Measurements from ENCODE around the gene PLXNA1. TPM values are rescaled to one million over a fixed set of nuclear protein-coding genes. Genes with fewer than 3 reads are reported as not detected.

PLXNA1 gene
- total RNA-seq, 1 experiment from 2014 or later = 12.1 TPM

DNA sequence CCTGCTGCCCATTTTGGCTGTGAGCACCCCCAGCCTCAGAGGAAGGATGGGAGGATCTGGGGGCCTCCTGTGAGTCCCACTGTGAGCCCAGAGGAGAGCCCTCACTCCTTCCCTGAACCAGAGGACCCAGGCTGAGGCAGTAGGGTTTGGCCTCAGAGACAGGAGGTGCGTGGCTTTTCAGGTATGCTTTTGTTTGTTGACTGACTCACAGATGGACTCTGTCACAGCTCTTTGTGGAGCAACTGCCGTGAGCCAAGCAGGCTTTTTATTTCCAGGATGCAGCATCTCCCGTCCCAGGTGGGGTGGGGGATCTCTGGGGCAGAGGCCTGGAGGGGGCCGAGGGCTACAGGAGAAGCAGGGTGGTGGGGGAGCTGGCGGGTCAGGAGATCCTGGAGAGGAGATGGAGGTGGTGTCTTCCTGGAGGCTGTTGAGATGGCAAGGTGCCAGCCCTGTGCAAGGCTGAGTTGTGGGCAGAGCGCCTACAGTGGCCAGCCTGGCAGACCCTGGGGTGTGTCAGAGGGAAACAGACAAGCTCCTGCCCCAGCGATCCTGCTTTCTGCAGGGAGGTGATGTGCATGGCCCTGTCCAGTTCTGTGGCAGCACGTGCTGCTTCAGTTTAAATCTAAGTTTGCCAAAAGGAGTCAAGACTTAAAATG, 24.0 kb downstream of the PLXNA1 start:
- in situ Hi-C loops (cut with HindIII; ENCODE audit: low pct_unique_long_range_greater_than_20kb, low sequenced_read_pairs) = no loop called here
- no peak for DNase-seq (ENCODE audit: low read depth)

DNA sequence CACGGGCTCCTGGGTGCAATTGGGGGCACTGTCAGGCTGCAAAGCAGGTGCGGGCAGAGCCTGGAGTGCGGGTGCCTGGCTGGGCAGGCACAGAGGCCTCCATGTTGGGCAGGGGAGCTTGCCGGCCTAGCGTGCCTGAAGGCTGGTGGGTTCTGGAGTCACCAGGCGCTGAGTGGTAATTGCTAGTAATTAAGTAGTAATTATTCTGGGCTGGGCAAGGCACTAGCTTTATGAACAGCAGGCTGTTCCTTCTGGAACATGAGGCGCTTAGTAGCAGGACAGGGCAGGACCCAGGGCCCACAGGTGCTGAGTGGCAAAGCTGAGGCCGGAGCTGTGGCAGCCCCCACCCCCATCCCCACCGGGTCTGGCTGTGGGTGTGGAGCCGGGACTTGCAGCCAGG, 25.3 kb downstream of the PLXNA1 start:
- no peak for DNase-seq (ENCODE audit: low read depth)
- in situ Hi-C loops (cut with HindIII; ENCODE audit: low pct_unique_long_range_greater_than_20kb, low sequenced_read_pairs) = no loop called here

DNA sequence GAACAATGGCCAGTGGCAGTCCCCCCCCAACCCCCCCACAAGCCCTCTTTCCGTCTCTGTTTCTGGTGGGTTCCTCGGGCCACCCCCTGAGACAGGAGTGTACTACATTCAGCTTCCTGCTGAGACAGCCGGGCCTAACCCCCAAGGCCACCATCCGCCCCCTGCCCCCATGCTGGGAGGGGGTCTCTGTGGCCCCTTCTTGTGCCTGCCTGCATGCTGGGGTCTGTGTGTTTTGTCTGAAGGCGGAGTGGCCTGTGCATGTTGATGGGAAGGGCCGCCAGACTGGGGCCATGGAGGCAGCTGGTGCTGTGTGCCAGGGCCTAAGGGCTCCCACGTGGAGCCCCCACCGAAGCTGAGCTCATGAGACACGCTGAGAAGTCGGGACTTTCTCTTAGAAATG, 26.6 kb downstream of the PLXNA1 start:
- in situ Hi-C loops (cut with HindIII; ENCODE audit: low pct_unique_long_range_greater_than_20kb, low sequenced_read_pairs) = no loop called here
- no peak for DNase-seq (ENCODE audit: low read depth)

DNA sequence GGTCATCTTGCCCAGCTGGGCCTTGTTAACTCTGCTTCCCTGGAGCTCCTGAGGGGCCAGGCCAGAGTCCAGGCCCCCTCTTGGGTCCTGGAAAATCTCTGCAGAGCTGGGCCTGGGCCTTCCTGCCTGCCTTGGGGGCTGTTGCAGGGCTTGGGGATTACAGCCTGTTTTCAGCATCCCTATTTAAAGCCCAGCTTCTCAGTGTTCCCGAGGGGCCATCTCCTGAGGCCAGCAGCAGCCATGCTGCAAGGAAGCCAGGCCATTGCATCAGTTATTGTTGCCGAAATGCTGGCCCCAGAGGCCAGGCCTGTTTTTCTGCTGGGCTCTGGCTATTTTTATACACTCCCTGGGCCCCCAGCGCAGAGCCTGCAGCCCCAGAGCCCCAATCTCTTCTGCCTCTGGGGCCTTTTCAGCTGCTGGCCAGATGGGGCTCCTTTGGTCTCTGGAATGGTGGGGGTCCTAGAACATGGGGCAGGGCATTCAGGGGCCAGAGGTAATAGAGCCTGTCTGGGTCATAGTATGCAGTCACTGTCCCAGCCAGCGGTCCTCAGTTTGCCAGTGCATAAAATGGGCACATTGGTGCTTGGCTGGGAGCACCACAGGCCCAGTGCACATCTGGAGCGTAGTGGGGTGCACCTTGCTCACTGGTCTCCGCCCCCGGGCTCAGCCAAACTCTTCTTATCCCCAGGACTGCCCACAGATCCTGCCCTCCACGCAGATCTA, 28.5 kb downstream of the PLXNA1 start:
- in situ Hi-C loops (cut with HindIII; ENCODE audit: low pct_unique_long_range_greater_than_20kb, low sequenced_read_pairs) = no loop called here
- no peak for DNase-seq (ENCODE audit: low read depth)

DNA sequence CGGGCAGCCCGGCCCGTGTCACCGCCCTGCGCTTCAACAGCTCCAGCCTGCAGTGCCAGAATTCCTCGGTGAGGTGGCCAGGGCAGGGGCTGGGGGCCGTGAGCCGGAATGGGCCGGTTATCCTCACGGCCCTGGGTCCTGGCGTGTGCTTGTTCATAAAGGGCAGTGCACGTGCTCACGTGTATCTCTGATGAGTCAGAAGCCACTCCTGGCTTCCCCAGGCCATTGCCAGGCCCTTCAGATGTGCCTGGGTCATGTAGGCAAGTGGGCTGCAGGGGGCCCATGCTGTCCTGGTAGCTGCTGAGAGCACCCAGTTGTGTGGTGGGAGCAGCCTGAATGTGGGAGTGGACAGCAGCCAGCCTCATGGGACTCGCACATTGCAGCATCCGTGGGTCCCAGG, 29.2 kb downstream of the PLXNA1 start:
- in situ Hi-C loops (cut with HindIII; ENCODE audit: low pct_unique_long_range_greater_than_20kb, low sequenced_read_pairs) = no loop called here
- no peak for DNase-seq (ENCODE audit: low read depth)

DNA sequence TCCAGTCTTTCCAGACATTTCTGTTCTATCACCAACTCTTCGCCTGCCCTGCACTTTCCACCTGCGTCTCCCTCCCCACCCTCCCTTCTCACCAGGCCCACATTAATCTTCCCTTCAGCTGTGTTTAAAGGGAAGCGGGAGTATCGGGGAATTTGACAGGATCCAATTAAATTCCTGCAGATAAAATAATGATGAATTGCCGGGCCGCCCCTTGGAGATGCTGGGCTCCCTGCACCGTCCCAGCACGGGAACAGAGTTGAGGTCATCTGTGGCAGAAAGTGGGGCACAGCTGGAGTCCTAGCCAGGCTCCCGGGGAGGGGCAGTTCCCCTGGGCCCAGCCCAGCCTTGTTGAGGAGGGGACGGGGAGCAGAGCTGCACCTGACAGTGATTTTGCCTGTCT, 30.3 kb downstream of the PLXNA1 start:
- in situ Hi-C loops (cut with HindIII; ENCODE audit: low pct_unique_long_range_greater_than_20kb, low sequenced_read_pairs) = no loop called here
- no peak for DNase-seq (ENCODE audit: low read depth)

DNA sequence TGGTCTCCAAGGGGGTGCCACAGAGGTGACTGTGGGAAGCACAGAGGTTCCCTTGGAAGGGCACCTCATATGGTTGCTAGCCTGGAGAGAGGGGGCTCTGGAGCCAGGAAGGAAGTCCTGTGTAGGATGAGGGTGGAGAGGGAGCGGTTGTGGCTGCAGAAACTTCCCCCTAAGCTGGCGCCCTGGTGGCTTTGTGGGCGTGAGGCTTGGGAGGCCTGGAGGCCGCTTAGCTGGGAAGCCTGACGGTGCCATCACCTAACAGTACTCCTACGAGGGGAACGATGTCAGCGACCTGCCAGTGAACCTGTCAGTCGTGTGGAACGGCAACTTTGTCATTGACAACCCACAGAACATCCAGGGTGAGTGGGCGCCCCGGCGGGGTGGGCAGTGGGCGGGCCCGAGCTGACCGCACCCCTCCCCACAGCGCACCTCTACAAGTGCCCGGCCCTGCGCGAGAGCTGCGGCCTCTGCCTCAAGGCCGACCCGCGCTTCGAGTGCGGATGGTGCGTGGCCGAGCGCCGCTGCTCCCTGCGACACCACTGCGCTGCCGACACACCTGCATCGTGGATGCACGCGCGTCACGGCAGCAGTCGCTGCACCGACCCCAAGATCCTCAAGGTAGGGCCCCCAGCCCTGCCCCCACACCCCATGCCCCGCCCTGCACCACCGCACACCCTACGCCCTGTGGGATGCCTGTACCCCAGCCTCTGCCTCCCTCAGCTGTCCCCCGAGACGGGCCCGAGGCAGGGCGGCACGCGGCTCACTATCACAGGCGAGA, 31.0 kb downstream of the PLXNA1 start:
- in situ Hi-C loops (cut with HindIII; ENCODE audit: low pct_unique_long_range_greater_than_20kb, low sequenced_read_pairs) = no loop called here

DNA sequence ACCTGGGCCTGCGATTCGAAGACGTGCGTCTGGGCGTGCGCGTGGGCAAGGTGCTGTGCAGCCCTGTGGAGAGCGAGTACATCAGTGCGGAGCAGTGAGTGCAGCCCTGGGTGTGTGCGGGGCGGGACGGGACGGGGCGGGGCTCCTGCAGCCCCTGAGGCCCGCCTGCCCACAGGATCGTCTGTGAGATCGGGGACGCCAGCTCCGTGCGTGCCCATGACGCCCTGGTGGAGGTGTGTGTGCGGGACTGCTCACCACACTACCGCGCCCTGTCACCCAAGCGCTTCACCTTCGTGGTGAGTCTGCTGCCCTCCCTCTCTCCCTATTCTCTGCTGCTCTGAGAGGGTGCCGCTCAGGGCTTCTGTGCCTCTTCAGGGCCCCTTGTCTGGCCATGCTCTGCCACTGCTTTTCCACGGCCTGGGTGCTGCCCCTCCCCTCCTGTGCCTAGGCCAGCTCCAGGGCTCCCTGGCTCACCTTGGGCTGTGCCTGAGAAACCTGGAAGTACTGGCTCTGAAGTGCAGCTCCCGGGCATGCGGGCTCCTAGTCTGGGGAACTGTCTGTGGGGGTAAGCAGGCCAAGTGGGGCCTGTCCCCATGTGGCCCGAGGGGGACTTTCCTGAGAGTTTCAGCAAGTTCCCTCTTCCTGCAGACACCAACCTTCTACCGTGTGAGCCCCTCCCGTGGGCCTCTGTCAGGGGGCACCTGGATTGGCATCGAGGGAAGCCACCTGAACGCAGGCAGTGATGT, 31.8 kb downstream of the PLXNA1 start:
- DNase-seq (ENCODE audit: low read depth) = no peak
- in situ Hi-C loops (cut with HindIII; ENCODE audit: low pct_unique_long_range_greater_than_20kb, low sequenced_read_pairs) = no loop called here

More for the DNA sequence above, 31.0 kb downstream of the PLXNA1 start:
- DNase-seq (ENCODE audit: low read depth) = no peak

DNA sequence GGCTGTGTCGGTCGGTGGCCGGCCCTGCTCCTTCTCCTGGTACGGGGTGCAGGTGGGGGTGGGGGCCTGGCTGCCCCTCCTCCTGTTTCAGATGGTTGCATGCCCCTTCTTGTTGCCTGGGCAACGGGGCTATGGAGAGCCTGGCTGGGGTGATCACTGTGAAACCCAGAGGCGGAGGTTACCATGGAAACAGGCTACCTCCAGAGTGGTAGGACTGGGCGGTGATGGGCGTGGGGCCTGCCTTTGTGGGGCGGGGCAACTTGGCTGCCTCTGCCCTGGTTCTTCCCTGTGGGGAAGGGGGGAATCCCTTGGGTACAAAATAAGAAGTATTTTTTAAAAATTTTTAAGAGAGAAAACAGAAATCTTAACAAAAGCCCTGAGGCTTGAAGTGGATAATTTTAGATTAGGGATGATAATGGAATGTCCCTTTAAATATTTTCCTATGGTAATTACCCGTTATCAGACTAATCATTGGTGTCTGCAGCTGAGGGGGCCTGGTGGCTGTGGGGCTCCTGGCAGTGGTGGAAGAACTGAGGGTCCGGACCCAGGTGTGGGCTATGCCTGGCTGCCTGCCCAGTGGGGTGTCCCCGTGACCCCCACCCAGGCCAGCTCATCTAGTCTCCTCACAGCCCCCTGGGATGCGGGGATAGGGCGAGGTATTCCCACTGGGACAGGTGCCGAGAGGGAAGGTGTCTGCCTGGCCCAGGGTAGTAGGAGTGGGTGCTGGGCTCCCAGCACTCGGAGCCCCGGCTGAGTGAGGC, 32.5 kb downstream of the PLXNA1 start:
- in situ Hi-C loops (cut with HindIII; ENCODE audit: low pct_unique_long_range_greater_than_20kb, low sequenced_read_pairs) = no loop called here
- no peak for DNase-seq (ENCODE audit: low read depth)

DNA sequence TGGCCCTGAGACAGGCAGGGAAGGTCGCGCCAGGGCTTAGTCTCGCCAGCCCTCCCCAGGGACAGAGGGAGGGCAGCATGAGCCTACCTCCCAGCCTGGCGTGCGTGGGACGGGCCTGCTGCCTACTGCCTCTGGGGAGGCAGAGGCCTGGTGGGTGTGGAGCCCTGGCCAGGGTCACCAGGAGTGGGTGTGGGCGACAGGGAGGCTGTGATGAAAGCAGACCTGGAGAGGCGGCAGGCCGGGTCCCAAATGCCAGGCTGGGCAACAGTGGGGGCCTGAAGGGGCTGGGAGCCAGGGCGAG, 33.1 kb downstream of the PLXNA1 start:
- no peak for DNase-seq (ENCODE audit: low read depth)
- in situ Hi-C loops (cut with HindIII; ENCODE audit: low pct_unique_long_range_greater_than_20kb, low sequenced_read_pairs) = no loop called here

DNA sequence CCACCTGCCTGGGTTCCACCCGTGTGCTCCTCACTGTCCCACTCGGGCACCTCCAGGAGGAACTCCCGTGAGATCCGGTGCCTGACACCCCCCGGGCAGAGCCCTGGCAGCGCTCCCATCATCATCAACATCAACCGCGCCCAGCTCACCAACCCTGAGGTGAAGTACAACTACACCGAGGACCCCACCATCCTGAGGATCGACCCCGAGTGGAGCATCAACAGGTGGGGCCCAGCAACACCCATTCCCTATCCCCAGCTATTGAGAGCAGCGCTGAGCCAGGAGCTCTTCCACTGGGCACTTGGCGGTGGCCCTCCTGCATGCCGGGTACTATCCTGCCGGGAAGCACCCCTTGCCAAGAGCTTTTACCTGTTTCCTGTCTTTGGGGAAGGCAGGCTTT, 33.5 kb downstream of the PLXNA1 start:
- no peak for DNase-seq (ENCODE audit: low read depth)
- in situ Hi-C loops (cut with HindIII; ENCODE audit: low pct_unique_long_range_greater_than_20kb, low sequenced_read_pairs) = no loop called here

DNA sequence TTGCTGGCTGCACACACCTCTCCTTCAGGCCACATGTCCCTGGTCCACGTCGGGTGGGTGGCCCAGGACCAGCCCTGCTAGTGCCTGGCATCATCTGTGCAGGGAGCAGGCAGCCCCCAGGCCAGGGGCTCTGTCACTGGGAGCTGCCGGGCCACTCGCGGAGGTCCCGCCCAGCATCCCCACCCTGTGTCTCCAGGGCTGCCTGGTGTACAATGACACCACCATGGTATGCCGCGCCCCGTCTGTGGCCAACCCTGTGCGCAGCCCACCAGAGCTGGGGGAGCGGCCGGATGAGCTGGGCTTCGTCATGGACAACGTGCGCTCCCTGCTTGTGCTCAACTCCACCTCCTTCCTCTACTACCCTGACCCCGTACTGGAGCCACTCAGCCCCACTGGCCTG, 34.3 kb downstream of the PLXNA1 start:
- in situ Hi-C loops (cut with HindIII; ENCODE audit: low pct_unique_long_range_greater_than_20kb, low sequenced_read_pairs) = no loop called here

DNA sequence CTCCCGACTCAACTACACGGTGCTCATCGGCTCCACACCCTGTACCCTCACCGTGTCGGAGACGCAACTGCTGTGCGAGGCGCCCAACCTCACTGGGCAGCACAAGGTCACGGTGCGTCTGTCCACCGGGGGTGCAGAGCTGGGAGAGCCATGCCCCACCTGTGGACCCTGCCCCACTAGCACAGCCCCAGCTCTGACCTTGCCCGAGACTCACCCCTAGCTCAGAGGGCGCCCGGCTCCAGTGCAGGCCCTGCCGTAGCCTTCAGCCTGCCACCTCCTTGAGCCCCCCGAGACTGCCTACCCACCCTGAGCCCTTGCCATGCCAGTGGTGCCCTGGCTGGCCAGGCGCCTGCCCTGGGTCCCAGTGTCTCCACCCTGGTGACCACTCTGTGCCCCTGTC, 34.9 kb downstream of the PLXNA1 start:
- in situ Hi-C loops (cut with HindIII; ENCODE audit: low pct_unique_long_range_greater_than_20kb, low sequenced_read_pairs) = no loop called here
- DNase-seq (ENCODE audit: low read depth) = no peak

More for the DNA sequence above, 34.3 kb downstream of the PLXNA1 start:
- no peak for DNase-seq (ENCODE audit: low read depth)

DNA sequence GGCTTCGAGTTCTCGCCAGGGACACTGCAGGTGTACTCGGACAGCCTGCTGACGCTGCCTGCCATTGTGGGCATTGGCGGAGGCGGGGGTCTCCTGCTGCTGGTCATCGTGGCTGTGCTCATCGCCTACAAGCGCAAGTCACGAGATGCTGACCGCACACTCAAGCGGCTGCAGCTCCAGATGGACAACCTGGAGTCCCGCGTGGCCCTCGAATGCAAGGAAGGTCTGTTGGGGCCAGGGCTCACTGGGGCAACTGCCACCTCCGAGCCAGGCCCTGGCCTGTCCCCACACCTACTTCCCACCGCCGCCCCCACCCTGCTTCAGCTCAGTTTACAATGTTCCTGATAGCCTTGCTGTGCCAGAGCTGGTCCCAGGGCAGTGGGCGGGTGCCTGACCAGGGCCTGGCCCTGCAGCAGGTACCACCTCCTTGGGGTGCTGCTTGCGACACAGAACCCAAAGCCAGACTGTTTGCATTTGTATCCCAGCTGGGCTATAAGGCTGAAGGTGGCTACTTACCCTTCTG, 35.5 kb downstream of the PLXNA1 start:
- DNase-seq (ENCODE audit: low read depth) = no peak
- in situ Hi-C loops (cut with HindIII; ENCODE audit: low pct_unique_long_range_greater_than_20kb, low sequenced_read_pairs) = no loop called here

DNA sequence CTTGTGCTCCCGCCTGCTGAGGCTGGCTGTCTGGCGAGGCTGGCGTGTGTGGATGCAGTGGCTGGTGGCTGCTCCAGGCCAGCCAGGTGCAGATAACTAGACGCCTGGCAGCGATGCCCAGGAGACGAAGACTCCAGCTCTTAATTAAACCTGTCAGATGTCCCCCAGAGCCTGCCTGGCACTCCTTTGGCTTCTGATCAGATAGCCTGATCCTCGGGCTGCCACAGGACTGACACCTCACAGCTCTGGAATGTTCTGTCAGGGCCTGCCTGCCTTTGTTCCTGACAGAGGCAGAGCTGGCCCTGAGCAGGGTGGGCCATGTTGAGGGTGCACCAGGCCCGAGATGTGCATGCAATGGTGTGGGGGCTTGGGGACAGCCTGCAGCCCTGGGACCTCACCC, 36.5 kb downstream of the PLXNA1 start:
- in situ Hi-C loops (cut with HindIII; ENCODE audit: low pct_unique_long_range_greater_than_20kb, low sequenced_read_pairs) = no loop called here
- DNase-seq (ENCODE audit: low read depth) = no peak

DNA sequence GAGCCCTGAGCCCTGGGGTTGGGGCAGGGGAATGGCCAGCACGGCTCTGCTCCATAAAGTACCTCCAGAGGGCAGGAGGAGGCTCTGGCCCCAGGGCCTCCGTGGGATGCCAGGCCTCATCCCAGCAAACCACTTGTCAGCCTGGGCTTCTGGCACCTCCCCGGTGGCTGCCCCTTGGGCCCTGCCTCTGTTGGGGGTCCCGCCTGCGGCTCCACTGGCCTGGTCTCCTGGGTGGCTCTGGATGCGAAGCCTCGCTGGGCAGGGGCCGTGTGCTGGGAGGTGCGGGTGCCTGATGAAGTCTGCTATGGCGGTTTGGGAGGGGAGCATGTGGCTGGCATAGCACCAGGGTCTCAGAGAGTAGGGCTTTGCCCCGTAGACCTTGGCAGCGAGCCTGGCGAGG, 37.6 kb downstream of the PLXNA1 start:
- in situ Hi-C loops (cut with HindIII; ENCODE audit: low pct_unique_long_range_greater_than_20kb, low sequenced_read_pairs) = no loop called here
- no peak for DNase-seq (ENCODE audit: low read depth)

DNA sequence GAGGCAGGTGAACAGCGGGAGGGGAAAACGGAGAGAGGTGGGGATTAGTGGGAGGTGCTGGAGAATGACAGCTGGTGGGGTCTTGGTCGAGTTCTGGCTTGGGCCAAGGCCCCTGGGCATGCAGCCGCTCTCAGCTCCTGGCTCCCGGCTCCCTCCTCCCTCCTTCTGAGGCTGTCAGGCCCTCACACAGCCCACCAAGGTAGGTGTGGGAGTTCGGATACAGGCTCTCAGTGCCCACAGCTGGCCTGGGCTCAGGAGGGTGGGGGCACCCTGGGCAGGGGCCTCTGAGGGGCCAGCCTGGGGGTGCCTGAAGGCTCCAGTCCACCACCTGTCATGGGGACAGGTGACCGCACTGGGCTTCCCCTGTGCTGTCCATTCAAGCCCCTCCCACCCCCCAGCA, 39.9 kb downstream of the PLXNA1 start:
- in situ Hi-C loops (cut with HindIII; ENCODE audit: low pct_unique_long_range_greater_than_20kb, low sequenced_read_pairs) = no loop called here
- no peak for DNase-seq (ENCODE audit: low read depth)

DNA sequence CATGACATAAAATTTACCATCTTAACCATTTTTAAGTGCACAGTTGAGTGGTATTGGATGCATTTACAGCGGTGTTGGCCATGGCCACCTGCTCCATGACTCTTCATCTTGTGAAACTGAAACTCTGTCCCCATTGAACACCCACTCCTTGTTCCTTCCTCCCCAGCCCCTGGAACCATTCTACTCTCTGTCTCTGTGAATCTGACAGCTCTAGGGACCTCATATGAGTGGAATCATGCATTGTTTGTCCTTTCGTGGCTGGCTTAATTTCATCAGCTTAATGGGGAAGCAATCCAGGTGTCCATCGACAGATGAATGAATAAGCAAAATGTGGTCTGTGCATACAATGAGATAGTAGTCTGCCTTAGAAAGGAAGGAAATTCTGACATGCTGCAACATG, 42.5 kb downstream of the PLXNA1 start:
- in situ Hi-C loops (cut with HindIII; ENCODE audit: low pct_unique_long_range_greater_than_20kb, low sequenced_read_pairs) = no loop called here

More for the DNA sequence above, 42.5 kb downstream of the PLXNA1 start:
- DNase-seq (ENCODE audit: low read depth) = no peak
